Neuronal stem cell (in vitro differentiated cells): ENCODE data around the gene GRIK4.
A peak's percentile ranks its signal among the peaks of the same experiment; 100 is the strongest.

Experiments used
- DNase-seq: peaks from one replicate; pipeline ENCODE4 v3.0.0-alpha.2; 2013; ENCODE audit warnings: low spot score
- H2AFZ ChIP-seq: one replicate; pipeline ENCODE4 v1.6.1; 2013; ENCODE audit warnings: mild to moderate bottlenecking, low read length, inconsistent platforms
- H2AK5ac ChIP-seq: 2 replicates; pipeline ENCODE4 v1.6.1; 2013; ENCODE audit warnings: low read depth, mild to moderate bottlenecking, inconsistent platforms, low read length, moderate library complexity, mixed read lengths
- H2BK120ac ChIP-seq: 2 replicates; pipeline ENCODE4 v1.6.1; 2013; ENCODE audit warnings: low read depth, mild to moderate bottlenecking, inconsistent platforms, low read length, moderate library complexity, mixed read lengths
- H2BK12ac ChIP-seq: one replicate; pipeline ENCODE4 v1.6.1; 2013; ENCODE audit warnings: low read length, inconsistent platforms
- H2BK15ac ChIP-seq: 2 replicates; pipeline ENCODE4 v1.6.1; 2013; ENCODE audit warnings: mild to moderate bottlenecking, low read length, inconsistent platforms, mixed read lengths
- H2BK5ac ChIP-seq: one replicate; pipeline ENCODE4 v1.6.1; 2013; ENCODE audit warnings: inconsistent platforms, mild to moderate bottlenecking, low read length, moderate library complexity
- H3K14ac ChIP-seq: one replicate; pipeline ENCODE4 v1.6.1; 2013; ENCODE audit warnings: low read length, inconsistent platforms
- H3K18ac ChIP-seq: 2 replicates; pipeline ENCODE4 v1.6.1; 2013; ENCODE audit warnings: low read length, inconsistent platforms
- H3K23ac ChIP-seq: 2 replicates; pipeline ENCODE4 v1.6.1; 2013; ENCODE audit warnings: low read depth, mild to moderate bottlenecking, mixed read lengths, low read length, inconsistent platforms; ENCODE audit not compliant: poor library complexity
- H3K27ac ChIP-seq: replicated peaks from 3 replicates; pipeline ENCODE4 v1.5.1; 2013; ENCODE audit warnings: low read length, inconsistent platforms
- H3K27me3 ChIP-seq, 3 experiments: 2 replicates each; pipeline ENCODE4 v1.6.1; 2013; ENCODE audit warnings: low read length in 3 of 3, mild to moderate bottlenecking in 2 of 3, inconsistent platforms in 1 of 3, low read depth in 1 of 3, mixed read lengths in 1 of 3, moderate library complexity in 1 of 3; ENCODE audit not compliant: control insufficient read depth in 3 of 3, insufficient read depth in 3 of 3
- H3K36me3 ChIP-seq, 2 donors: replicated peaks in 1 of 2; 2 replicates each; pipeline ENCODE4 v1.6.1; 2013; ENCODE audit warnings: low read length in 2 of 2; ENCODE audit not compliant: control insufficient read depth in 2 of 2, insufficient read depth in 2 of 2
- H3K4ac ChIP-seq: 2 replicates; pipeline ENCODE4 v1.6.1; 2013; ENCODE audit warnings: inconsistent platforms, mild to moderate bottlenecking, low read length, moderate library complexity
- H3K4me1 ChIP-seq, 2 donors: 1 replicate in 1 of 2; 2 replicates in 1 of 2; pipeline ENCODE4 v1.6.1; 2013; ENCODE audit warnings: low read length in 2 of 2, low read depth in 1 of 2; ENCODE audit not compliant: control insufficient read depth in 2 of 2, insufficient read depth in 1 of 2
- H3K4me2 ChIP-seq: one replicate; pipeline ENCODE4 v1.6.1; 2013; ENCODE audit warnings: mild to moderate bottlenecking, low read length, inconsistent platforms; ENCODE audit not compliant: insufficient read depth, poor library complexity, severe bottlenecking
- H3K4me3 ChIP-seq, 2 donors: 2 replicates each; pipeline ENCODE4 v1.5.1; 2013; ENCODE audit warnings: low read length in 2 of 2, mild to moderate bottlenecking in 2 of 2, inconsistent platforms in 1 of 2, moderate library complexity in 1 of 2
- H3K79me1 ChIP-seq: one replicate; pipeline ENCODE4 v1.6.1; 2013; ENCODE audit warnings: low read depth, mild to moderate bottlenecking, inconsistent platforms, low read length, moderate library complexity
- H3K9ac ChIP-seq: one replicate; pipeline ENCODE4 v1.6.1; 2013; ENCODE audit warnings: mild to moderate bottlenecking, low read depth, low read length, inconsistent platforms; ENCODE audit not compliant: poor library complexity
- H3K9me3 ChIP-seq, 2 donors: replicated peaks in 1 of 2; 2 replicates each; pipeline versions ENCODE3 to v1.6.1; 2013; ENCODE audit warnings: low read length in 2 of 2, mild to moderate bottlenecking in 2 of 2, inconsistent platforms in 1 of 2, low read depth in 1 of 2, mixed read lengths in 1 of 2, moderate library complexity in 1 of 2; ENCODE audit not compliant: control insufficient read depth in 2 of 2, insufficient read depth in 1 of 2
- H4K8ac ChIP-seq: one replicate; pipeline ENCODE4 v1.6.1; 2013; ENCODE audit warnings: low read depth, mild to moderate bottlenecking, inconsistent platforms, low read length, moderate library complexity
- H4K91ac ChIP-seq: one replicate; pipeline ENCODE4 v1.6.1; 2013; ENCODE audit warnings: low read length, low read depth, mild to moderate bottlenecking, inconsistent platforms; ENCODE audit not compliant: poor library complexity
- WGBS, 2 donors: extraction: QIAGEN DNeasy Blood & Tissue Kit; methylation state at CpG; one replicate each; pipeline ENCODE4 v1.1.7; 2013; ENCODE audit warnings: missing lambda C conversion rate in 2 of 2, mixed read lengths in 1 of 2; ENCODE audit not compliant: insufficient read length in 2 of 2, insufficient replicate concordance in 1 of 2; ENCODE audit errors: extremely low coverage in 2 of 2; 5-methylcytosine and 5-hydroxymethylcytosine counted together

GRIK4 gene

GRCh38 chr11:120750647-120751549 is 239.3 kb downstream of the GRIK4 start:
- Histone ChIP-seq H2AFZ (no peak overlapping the region), H2BK5ac (no peak overlapping the region)
- no CpG with 5 or more reads among the region's 12 CpGs for WGBS, 2 donors

GRCh38 chr11:120751550-120751949 is 240.0 kb downstream of the GRIK4 start:
- Histone ChIP-seq H3K9me3 (no peaks in the 10 kb centered on the region), H3K4me2 (no peak overlapping the region), H3K27me3 (no peaks in the 10 kb centered on the region), H2AK5ac (no peak overlapping the region), H3K4me3 (no peak overlapping the region), H3K27ac (no peak overlapping the region), H2BK5ac (no peak overlapping the region), H4K8ac (no peak overlapping the region), H2AFZ (no peak overlapping the region), H3K79me1 (no peaks in the 10 kb centered on the region), H3K23ac (no peak overlapping the region), H3K14ac (no peak overlapping the region), H3K36me3 (no peaks in the 10 kb centered on the region), H3K18ac (no peak overlapping the region), H2BK120ac (no peak overlapping the region), H2BK12ac (no peak overlapping the region), H4K91ac (no peak overlapping the region), H3K4me1 (peaks cover 0 to 4% of the 10 kb centered on the region in 2 donors), H3K4ac (no peak overlapping the region), H2BK15ac (no peak overlapping the region), H3K9ac (no peak overlapping the region)
- no CpG with 5 or more reads among the region's 9 CpGs for WGBS, 2 donors
- DNase-seq, result no peak

More at GRCh38 chr11:120750647-120751549, 239.3 kb downstream of the GRIK4 start:
- Histone ChIP-seq H3K27me3 (no peaks in the 10 kb centered on the region), H3K18ac (peak overlapping the region; percentile 33), H3K79me1 (no peaks in the 10 kb centered on the region), H3K27ac (no peak overlapping the region), H3K4ac (no peak overlapping the region), H3K23ac (no peak overlapping the region), H2BK120ac (no peak overlapping the region), H4K8ac (no peak overlapping the region), H2BK15ac (no peak overlapping the region), H3K9me3 (no peaks in the 10 kb centered on the region), H3K14ac (no peak overlapping the region), H2AK5ac (no peak overlapping the region), H3K4me2 (no peak overlapping the region), H3K9ac (no peak overlapping the region), H4K91ac (no peak overlapping the region), H2BK12ac (no peak overlapping the region), H3K4me1 (peaks cover 0 to 7% of the 10 kb centered on the region in 2 donors), H3K4me3 (no peak overlapping the region), H3K36me3 (no peaks in the 10 kb centered on the region)
- DNase-seq, result no peak

GRCh38 chr11:120752668-120753067 is 241.1 kb downstream of the GRIK4 start:
- Histone ChIP-seq H3K27ac (no peak overlapping the region), H3K4ac (no peak overlapping the region), H3K4me1 (no peaks in the 10 kb centered on the region), H4K8ac (no peak overlapping the region), H3K27me3 (no peaks in the 10 kb centered on the region), H3K14ac (no peak overlapping the region), H3K18ac (no peak overlapping the region), H3K9me3 (no peaks in the 10 kb centered on the region), H2AFZ (no peak overlapping the region), H4K91ac (no peak overlapping the region), H3K9ac (no peak overlapping the region), H2BK12ac (no peak overlapping the region), H3K4me2 (no peak overlapping the region), H2BK120ac (no peak overlapping the region), H3K79me1 (no peaks in the 10 kb centered on the region), H3K36me3 (no peaks in the 10 kb centered on the region), H2BK5ac (no peak overlapping the region), H2BK15ac (no peak overlapping the region), H3K4me3 (no peak overlapping the region), H3K23ac (no peak overlapping the region), H2AK5ac (no peak overlapping the region)
- no CpG with 5 or more reads among the region's 7 CpGs for WGBS, 2 donors
- no peak for DNase-seq

- H2BK120ac ChIP-seq, result no peak overlapping the region
- H4K91ac ChIP-seq, result no peak overlapping the region
- no peak for DNase-seq
- H3K27me3 ChIP-seq, result no peaks in the 10 kb centered on the region
- no peaks in the 10 kb centered on the region for H3K79me1 ChIP-seq
- no peak overlapping the region for H3K4ac ChIP-seq
- no peak overlapping the region for H2AK5ac ChIP-seq
- no peak overlapping the region for H3K27ac ChIP-seq
- H3K4me1 ChIP-seq, result peaks cover 0 to 4% of the 10 kb centered on the region in 2 donors
- H3K36me3 ChIP-seq, result no peaks in the 10 kb centered on the region
- no peak overlapping the region for H2BK15ac ChIP-seq
- H3K18ac ChIP-seq, result no peak overlapping the region
- H3K4me3 ChIP-seq, result no peak overlapping the region
- no peak overlapping the region for H3K9ac ChIP-seq
- no peak overlapping the region for H3K23ac ChIP-seq
- no peak overlapping the region for H2BK12ac ChIP-seq
- H3K9me3 ChIP-seq, result no peaks in the 10 kb centered on the region
- no peak overlapping the region for H3K14ac ChIP-seq
- H2BK5ac ChIP-seq, result no peak overlapping the region
- no CpG with 5 or more reads among the region's 3 CpGs for WGBS, 2 donors
- no peak overlapping the region for H2AFZ ChIP-seq
- no peak overlapping the region for H4K8ac ChIP-seq
- H3K4me2 ChIP-seq, result no peak overlapping the region
Observed at GRCh38 chr11:120756931-120757330, 245.4 kb downstream of the GRIK4 start.
